Neutrophil (primary cell): Measurements from ENCODE around the gene STK40.

ENCODE experiments used
- H3K27ac ChIP-seq: fragments of 200-600 bp; sonication (generic); 2 replicates; pipeline ENCODE4 v1.5.1; 2016; ENCODE audit warnings: mild to moderate bottlenecking, moderate library complexity
- H3K27me3 ChIP-seq: fragments of 200-600 bp; sonication (generic); 2 replicates; pipeline ENCODE4 v1.6.0; 2016; ENCODE audit warnings: mild to moderate bottlenecking
- H3K36me3 ChIP-seq: fragments of 200-600 bp; sonication (generic); 2 replicates; pipeline ENCODE4 v1.5.1; 2017
- H3K4me1 ChIP-seq, 2 experiments: fragments of 200-600 bp in 1 of 2; sonication (generic) in 1 of 2; 1 replicate in 1 of 2; 2 replicates in 1 of 2; pipeline versions ENCODE4 v1.5.1 to v1.6.1; 2013 to 2016; ENCODE audit warnings: low read depth in 1 of 2, low read length in 1 of 2, mild to moderate bottlenecking in 1 of 2, moderate library complexity in 1 of 2; ENCODE audit not compliant: control insufficient read depth in 1 of 2, insufficient read depth in 1 of 2
- H3K4me3 ChIP-seq, 2 experiments: fragments of 200-600 bp in 1 of 2; sonication (generic) in 1 of 2; 1 replicate in 1 of 2; 2 replicates in 1 of 2; pipeline ENCODE4 v1.5.1; 2013 to 2016; ENCODE audit warnings: low read depth in 1 of 2, low read length in 1 of 2, mild to moderate bottlenecking in 1 of 2, moderate library complexity in 1 of 2
- H3K9me3 ChIP-seq: fragments of 200-600 bp; sonication (generic); 2 replicates; pipeline ENCODE4 v1.5.1; 2016
- TF ChIP-seq, protein P1 (sequence below): fragments of 200-600 bp; sonication (generic); IDR thresholded peaks from 2 replicates; pipeline ENCODE4 v1.5.1; 2016; ENCODE audit warnings: antibody characterized with exemption

The STK40 gene

DNA sequence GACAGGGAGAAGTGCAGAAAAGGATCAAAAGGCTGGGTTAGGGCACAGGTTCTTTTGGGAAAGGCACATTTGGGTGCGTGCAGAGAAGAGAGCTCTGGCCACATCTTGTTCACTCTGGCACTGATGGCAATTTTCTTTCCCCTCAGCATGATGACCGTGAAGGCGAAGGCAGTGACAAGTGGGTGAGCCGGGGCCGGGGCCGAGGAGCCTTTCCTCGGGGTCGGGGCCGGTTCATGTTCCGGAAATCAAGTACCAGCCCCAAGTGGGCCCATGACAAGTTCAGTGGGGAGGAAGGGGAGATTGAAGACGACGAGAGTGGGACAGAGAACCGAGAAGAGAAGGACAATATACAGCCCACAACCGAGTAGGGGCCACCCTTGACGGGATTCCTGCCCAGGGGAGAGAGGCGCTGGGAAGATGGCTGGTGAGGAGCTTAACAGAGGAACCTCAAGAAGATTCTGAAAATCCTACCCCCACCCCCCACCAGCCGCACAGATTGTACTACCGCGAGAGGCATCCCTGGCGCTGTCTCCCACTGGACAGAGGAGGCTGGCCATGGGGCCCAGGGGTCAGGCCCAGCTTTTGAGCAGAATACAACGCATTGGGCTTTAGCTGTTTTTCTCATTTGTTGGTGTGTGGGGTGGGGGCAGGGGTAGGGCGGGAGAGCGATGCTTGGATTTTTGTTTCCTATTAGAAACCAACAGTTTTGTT lies 81.9 kb downstream of the STK40 start:
- Histone ChIP-seq H3K27me3 (no peaks in the 10 kb centered on the region), H3K4me3 (no peak overlapping the region), H3K27ac (peak overlapping the region; percentile 63), H3K36me3 (peaks cover 53% of the 10 kb centered on the region), H3K4me1 (peaks cover 44 to 46% of the 10 kb centered on the region in 2 experiments), H3K9me3 (no peaks in the 10 kb centered on the region)
- TF ChIP-seq, protein P1, sequence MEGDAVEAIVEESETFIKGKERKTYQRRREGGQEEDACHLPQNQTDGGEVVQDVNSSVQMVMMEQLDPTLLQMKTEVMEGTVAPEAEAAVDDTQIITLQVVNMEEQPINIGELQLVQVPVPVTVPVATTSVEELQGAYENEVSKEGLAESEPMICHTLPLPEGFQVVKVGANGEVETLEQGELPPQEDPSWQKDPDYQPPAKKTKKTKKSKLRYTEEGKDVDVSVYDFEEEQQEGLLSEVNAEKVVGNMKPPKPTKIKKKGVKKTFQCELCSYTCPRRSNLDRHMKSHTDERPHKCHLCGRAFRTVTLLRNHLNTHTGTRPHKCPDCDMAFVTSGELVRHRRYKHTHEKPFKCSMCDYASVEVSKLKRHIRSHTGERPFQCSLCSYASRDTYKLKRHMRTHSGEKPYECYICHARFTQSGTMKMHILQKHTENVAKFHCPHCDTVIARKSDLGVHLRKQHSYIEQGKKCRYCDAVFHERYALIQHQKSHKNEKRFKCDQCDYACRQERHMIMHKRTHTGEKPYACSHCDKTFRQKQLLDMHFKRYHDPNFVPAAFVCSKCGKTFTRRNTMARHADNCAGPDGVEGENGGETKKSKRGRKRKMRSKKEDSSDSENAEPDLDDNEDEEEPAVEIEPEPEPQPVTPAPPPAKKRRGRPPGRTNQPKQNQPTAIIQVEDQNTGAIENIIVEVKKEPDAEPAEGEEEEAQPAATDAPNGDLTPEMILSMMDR, result no peak

DNA sequence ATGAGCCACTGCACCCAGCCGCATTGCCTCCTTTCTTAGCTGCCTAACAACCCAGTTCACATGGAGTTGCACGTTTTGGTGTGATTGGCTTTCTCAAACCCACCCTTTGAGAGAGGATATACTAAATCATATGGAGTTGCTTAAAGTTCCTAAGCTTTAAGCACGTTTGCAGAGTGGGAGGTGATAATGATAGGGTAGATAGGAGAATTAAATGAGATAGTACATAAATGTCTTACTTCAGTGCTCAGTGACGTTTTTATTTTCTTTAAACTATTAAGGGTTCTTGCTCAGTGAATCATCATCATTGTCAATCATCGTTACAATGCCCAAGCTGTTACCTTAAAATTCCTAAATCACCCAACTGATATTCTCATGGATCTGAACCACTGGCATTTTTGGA lies 82.5 kb downstream of the STK40 start:
- TF ChIP-seq, protein P1, result no peak
- no peaks in the 10 kb centered on the region for H3K9me3 ChIP-seq
- peak overlapping the region; percentile 63 for H3K27ac ChIP-seq
- peaks cover 59% of the 10 kb centered on the region for H3K36me3 ChIP-seq
- H3K4me3 ChIP-seq, result no peak overlapping the region
- H3K4me1 ChIP-seq, result peaks cover 44 to 46% of the 10 kb centered on the region in 2 experiments
- no peaks in the 10 kb centered on the region for H3K27me3 ChIP-seq

DNA sequence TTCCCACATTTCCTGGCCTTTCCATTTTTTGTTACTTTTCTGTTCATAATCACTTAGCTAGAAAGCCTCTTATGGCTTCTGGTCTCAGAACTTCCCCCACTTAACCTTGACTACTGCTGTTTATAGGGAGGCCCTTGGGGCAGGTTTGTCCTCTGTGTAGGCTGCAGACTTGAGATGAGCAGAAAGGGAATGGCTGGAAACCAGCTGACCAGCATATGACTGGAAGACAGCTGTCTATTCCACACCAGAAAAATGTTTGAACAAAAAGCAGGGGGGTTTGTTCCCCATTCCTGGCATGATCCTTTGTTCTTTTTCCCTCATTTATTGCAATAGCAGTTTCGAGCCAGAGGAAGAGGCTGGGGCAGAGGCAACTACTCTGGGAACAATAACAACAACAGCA lies 84.5 kb downstream of the STK40 start:
- TF ChIP-seq, protein P1, result no peak
- peak overlapping the region; percentile 48 for H3K27ac ChIP-seq
- H3K27me3 ChIP-seq, result no peaks in the 10 kb centered on the region
- H3K4me1 ChIP-seq, result peaks cover 24 to 31% of the 10 kb centered on the region in 2 experiments
- no peaks in the 10 kb centered on the region for H3K9me3 ChIP-seq
- H3K4me3 ChIP-seq, result no peak overlapping the region
- H3K36me3 ChIP-seq, result peaks cover 77% of the 10 kb centered on the region

DNA sequence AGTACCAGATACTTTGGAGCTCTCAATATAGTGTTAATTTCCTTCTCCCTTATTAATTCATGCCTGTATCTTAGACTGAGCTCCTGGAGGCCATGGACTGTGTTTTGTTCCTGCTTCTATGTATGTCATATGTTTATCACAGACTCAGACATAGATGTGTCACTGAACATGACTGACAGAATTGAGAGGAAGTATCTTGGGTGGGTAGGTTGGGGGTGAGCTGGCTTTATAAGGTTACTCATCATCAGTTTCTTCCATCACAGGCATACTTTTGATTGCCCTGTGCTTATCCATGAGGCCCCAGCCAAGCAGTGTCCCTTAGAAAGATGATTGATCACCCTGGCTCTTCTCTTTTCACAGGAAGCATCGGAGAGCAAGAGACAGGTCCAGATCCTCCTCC lies 85.2 kb downstream of the STK40 start:
- peaks cover 81% of the 10 kb centered on the region for H3K36me3 ChIP-seq
- H3K4me1 ChIP-seq, result peaks cover 17 to 24% of the 10 kb centered on the region in 2 experiments
- H3K27me3 ChIP-seq, result no peaks in the 10 kb centered on the region
- H3K4me3 ChIP-seq, result no peak overlapping the region
- no peaks in the 10 kb centered on the region for H3K9me3 ChIP-seq
- TF ChIP-seq, protein P1, result no peak
- H3K27ac ChIP-seq, result peak overlapping the region; percentile 48

DNA sequence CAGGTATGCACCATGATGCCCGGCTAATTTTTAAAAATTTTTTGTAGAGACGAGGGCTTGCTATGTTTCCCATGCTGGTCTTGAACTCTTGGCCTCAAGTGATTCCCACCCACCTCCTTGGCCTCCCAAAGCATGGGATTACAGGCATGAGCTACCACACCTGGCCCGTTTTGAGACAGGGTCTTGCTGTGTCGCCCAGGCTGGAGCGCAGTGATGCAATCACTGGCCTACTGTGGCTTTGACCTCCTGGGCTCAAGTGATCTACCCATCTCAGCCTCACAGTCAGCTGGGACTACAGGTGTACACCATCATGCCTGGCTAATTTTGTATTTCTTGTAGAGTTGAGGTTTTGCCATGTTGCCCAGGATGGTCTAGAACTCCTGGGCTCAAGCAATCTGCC lies 87.1 kb downstream of the STK40 start:
- peaks cover 0 to 6% of the 10 kb centered on the region in 2 experiments for H3K4me1 ChIP-seq
- no peaks in the 10 kb centered on the region for H3K9me3 ChIP-seq
- peaks cover 89% of the 10 kb centered on the region for H3K36me3 ChIP-seq
- H3K4me3 ChIP-seq, result no peak overlapping the region
- H3K27ac ChIP-seq, result no peak overlapping the region
- TF ChIP-seq, protein P1, result no peak
- no peaks in the 10 kb centered on the region for H3K27me3 ChIP-seq
